Transverse colon (tissue), 3 donors: ENCODE data around the gene RCAN1.

Source experiments
- CTCF ChIP-seq, 5 experiments: fragments of 200-600 bp in 3 of 5; fragments of 450-650 bp in 2 of 5; sonication (generic) in 3 of 5; IDR thresholded peaks; 1 replicate in 2 of 5; 2 replicates in 3 of 5; pipeline ENCODE4 v1.5.1; 2016 to 2017; ENCODE audit warnings: antibody characterized with exemption in 5 of 5, inconsistent platforms in 3 of 5, mild to moderate bottlenecking in 2 of 5, moderate library complexity in 1 of 5
- EP300 ChIP-seq: sonication (generic); formaldehyde crosslinking; IDR thresholded peaks from one replicate; pipeline ENCODE4 v1.6.1; 2017; ENCODE audit warnings: antibody characterized with exemption, low read depth

GRCh38 chr21:34579411-34579810 lies 35.5 kb downstream of the RCAN1 start:
- TF ChIP-seq EP300 (no peak), CTCF (IDR thresholded peaks at IDR 0.05) (no peak)
